22Rv1 (cell line): ENCODE results near the gene TMEM87B.

Experiments used
- H3K27ac ChIP-seq: fragments of 450-650 bp; 2 replicates; pipeline ENCODE4 v1.5.1; 2017
- CTCF ChIP-seq: fragments of 450-650 bp; IDR thresholded peaks from 2 replicates; pipeline ENCODE4 v1.5.1; 2017; ENCODE audit warnings: mild to moderate bottlenecking
- ZFX ChIP-seq: fragments of 450-650 bp; IDR thresholded peaks from 2 replicates; pipeline ENCODE4 v1.6.1; 2017; ENCODE audit warnings: antibody characterized with exemption, borderline replicate concordance

The TMEM87B gene

GRCh38 chr2:112156152-112156986 lies 101.3 kb downstream of the TMEM87B start:
- TF ChIP-seq CTCF (no peak), ZFX (no peak)
- H3K27ac ChIP-seq = no peak overlapping the region

- H3K27ac ChIP-seq = no peak overlapping the region
- no peak for TF ChIP-seq ZFX
- no peak for TF ChIP-seq CTCF
Measured at GRCh38 chr2:112157472-112157871, 102.4 kb downstream of the TMEM87B start.

GRCh38 chr2:112159454-112159921 lies 104.4 kb downstream of the TMEM87B start:
- TF ChIP-seq CTCF (no peak), ZFX (no peak)
- no peak overlapping the region for H3K27ac ChIP-seq

GRCh38 chr2:112160283-112161250 lies 105.5 kb downstream of the TMEM87B start:
- no peak for TF ChIP-seq CTCF
- TF ChIP-seq ZFX = no peak
- H3K27ac ChIP-seq = no peak overlapping the region

GRCh38 chr2:112161431-112162145 lies 106.5 kb downstream of the TMEM87B start:
- TF ChIP-seq ZFX (no peak), CTCF (no peak)
- no peak overlapping the region for H3K27ac ChIP-seq

GRCh38 chr2:112162341-112162740 lies 107.3 kb downstream of the TMEM87B start:
- TF ChIP-seq ZFX = no peak
- no peak for TF ChIP-seq CTCF
- no peak overlapping the region for H3K27ac ChIP-seq
